ENCODE measurements around the gene CENPO.

The CENPO gene

GRCh38 chr2:24754985-24755705 is 38.1 kb upstream of the CENPO start:
- no peak overlapping the region for H3K27ac ChIP-seq
- TF ChIP-seq CTCF (conservative IDR thresholded peaks at IDR 0.05) (no peak), ZFX (IDR thresholded peaks at IDR 0.05) (no peak)

- TF ChIP-seq ZFX (IDR thresholded peaks at IDR 0.05) = no peak
- TF ChIP-seq CTCF (conservative IDR thresholded peaks at IDR 0.05) = no peak
- H3K27ac ChIP-seq = no peak overlapping the region
Observed at GRCh38 chr2:24756789-24757188, 36.4 kb upstream of the CENPO start.

- TF ChIP-seq ZFX (IDR thresholded peaks at IDR 0.05) (no peak), CTCF (conservative IDR thresholded peaks at IDR 0.05) (no peak)
- H3K27ac ChIP-seq = no peak overlapping the region
Observed at GRCh38 chr2:24761866-24762265, 31.4 kb upstream of the CENPO start.

GRCh38 chr2:24762518-24762917 is 30.7 kb upstream of the CENPO start:
- no peak overlapping the region for H3K27ac ChIP-seq
- TF ChIP-seq ZFX (IDR thresholded peaks at IDR 0.05) (no peak), CTCF (conservative IDR thresholded peaks at IDR 0.05) (no peak)

GRCh38 chr2:24763843-24764242 is 29.4 kb upstream of the CENPO start:
- TF ChIP-seq ZFX (IDR thresholded peaks at IDR 0.05) (no peak), CTCF (conservative IDR thresholded peaks at IDR 0.05) (no peak)
- H3K27ac ChIP-seq = no peak overlapping the region

- TF ChIP-seq ZFX (IDR thresholded peaks at IDR 0.05) (no peak), CTCF (conservative IDR thresholded peaks at IDR 0.05) (no peak)
- H3K27ac ChIP-seq = no peak overlapping the region
Observed at GRCh38 chr2:24766609-24767008, 26.6 kb upstream of the CENPO start.

- no peak for TF ChIP-seq ZFX (IDR thresholded peaks at IDR 0.05)
- no peak for TF ChIP-seq CTCF (conservative IDR thresholded peaks at IDR 0.05)
- H3K27ac ChIP-seq = no peak overlapping the region
Observed at GRCh38 chr2:24768013-24768412, 25.2 kb upstream of the CENPO start.

Data from C4-2B (cell line).